Panc1 (cell line): ENCODE measurements around the gene STS.

Source experiments
- POLR2AphosphoS5 ChIP-seq: IDR thresholded peaks from 2 replicates; pipeline ENCODE4 v1.6.1; 2012; ENCODE audit warnings: mild to moderate bottlenecking, low read depth, low read length, moderate library complexity
- SIN3A ChIP-seq: IDR thresholded peaks from 2 replicates; pipeline ENCODE4 v1.6.1; 2012; ENCODE audit warnings: low read depth, mild to moderate bottlenecking, low read length, moderate library complexity, borderline replicate concordance; ENCODE audit not compliant: insufficient read depth
- TF ChIP-seq, protein P1 (sequence below): fragments of 450-650 bp; IDR thresholded peaks from 2 replicates; pipeline ENCODE4 v1.5.1; 2017; ENCODE audit warnings: mild to moderate bottlenecking
- TF ChIP-seq, protein P2 (sequence below), 2 experiments: IDR thresholded peaks; 2 replicates each; pipeline ENCODE4 v1.6.1; 2011 to 2012; ENCODE audit warnings: low read depth in 2 of 2, control low read depth in 1 of 2, low read length in 1 of 2, mild to moderate bottlenecking in 1 of 2, moderate library complexity in 1 of 2; ENCODE audit not compliant: insufficient read depth in 1 of 2

- TF ChIP-seq, protein P1, sequence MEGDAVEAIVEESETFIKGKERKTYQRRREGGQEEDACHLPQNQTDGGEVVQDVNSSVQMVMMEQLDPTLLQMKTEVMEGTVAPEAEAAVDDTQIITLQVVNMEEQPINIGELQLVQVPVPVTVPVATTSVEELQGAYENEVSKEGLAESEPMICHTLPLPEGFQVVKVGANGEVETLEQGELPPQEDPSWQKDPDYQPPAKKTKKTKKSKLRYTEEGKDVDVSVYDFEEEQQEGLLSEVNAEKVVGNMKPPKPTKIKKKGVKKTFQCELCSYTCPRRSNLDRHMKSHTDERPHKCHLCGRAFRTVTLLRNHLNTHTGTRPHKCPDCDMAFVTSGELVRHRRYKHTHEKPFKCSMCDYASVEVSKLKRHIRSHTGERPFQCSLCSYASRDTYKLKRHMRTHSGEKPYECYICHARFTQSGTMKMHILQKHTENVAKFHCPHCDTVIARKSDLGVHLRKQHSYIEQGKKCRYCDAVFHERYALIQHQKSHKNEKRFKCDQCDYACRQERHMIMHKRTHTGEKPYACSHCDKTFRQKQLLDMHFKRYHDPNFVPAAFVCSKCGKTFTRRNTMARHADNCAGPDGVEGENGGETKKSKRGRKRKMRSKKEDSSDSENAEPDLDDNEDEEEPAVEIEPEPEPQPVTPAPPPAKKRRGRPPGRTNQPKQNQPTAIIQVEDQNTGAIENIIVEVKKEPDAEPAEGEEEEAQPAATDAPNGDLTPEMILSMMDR: no peak
- TF ChIP-seq POLR2AphosphoS5 (no peak), SIN3A (no peak)
- TF ChIP-seq, protein P2, sequence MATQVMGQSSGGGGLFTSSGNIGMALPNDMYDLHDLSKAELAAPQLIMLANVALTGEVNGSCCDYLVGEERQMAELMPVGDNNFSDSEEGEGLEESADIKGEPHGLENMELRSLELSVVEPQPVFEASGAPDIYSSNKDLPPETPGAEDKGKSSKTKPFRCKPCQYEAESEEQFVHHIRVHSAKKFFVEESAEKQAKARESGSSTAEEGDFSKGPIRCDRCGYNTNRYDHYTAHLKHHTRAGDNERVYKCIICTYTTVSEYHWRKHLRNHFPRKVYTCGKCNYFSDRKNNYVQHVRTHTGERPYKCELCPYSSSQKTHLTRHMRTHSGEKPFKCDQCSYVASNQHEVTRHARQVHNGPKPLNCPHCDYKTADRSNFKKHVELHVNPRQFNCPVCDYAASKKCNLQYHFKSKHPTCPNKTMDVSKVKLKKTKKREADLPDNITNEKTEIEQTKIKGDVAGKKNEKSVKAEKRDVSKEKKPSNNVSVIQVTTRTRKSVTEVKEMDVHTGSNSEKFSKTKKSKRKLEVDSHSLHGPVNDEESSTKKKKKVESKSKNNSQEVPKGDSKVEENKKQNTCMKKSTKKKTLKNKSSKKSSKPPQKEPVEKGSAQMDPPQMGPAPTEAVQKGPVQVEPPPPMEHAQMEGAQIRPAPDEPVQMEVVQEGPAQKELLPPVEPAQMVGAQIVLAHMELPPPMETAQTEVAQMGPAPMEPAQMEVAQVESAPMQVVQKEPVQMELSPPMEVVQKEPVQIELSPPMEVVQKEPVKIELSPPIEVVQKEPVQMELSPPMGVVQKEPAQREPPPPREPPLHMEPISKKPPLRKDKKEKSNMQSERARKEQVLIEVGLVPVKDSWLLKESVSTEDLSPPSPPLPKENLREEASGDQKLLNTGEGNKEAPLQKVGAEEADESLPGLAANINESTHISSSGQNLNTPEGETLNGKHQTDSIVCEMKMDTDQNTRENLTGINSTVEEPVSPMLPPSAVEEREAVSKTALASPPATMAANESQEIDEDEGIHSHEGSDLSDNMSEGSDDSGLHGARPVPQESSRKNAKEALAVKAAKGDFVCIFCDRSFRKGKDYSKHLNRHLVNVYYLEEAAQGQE (IDR thresholded peaks at IDR 0.05; ENCODE audit: insufficient read depth in 1 of 2, low read depth in 2 of 2, low read length in 1 of 2): no peak
Observed at GRCh38 chrX:7112071-7112470, 35.4 kb upstream of the STS start.
